Cerebellar nuclear complex (tissue), 1 donor: ENCODE measurements around the gene CFAP97D2.
"Not testable (repeated sequence)": the region's sequence is repeated elsewhere in the genome, so short reads cannot be mapped to it uniquely, and the experiment has no call there.

Experiments used
- DNase-seq, 2 experiments: peaks; one replicate each; lab custom pipeline; 2025; lab: John Stamatoyannopoulos, UW

CFAP97D2 gene

GRCh38 chr13:114235697-114236096 lies 56.6 kb downstream of the CFAP97D2 start:
- DNase-seq: no peak

GRCh38 chr13:114236227-114236626 lies 57.2 kb downstream of the CFAP97D2 start:
- DNase-seq: no peak

DNA sequence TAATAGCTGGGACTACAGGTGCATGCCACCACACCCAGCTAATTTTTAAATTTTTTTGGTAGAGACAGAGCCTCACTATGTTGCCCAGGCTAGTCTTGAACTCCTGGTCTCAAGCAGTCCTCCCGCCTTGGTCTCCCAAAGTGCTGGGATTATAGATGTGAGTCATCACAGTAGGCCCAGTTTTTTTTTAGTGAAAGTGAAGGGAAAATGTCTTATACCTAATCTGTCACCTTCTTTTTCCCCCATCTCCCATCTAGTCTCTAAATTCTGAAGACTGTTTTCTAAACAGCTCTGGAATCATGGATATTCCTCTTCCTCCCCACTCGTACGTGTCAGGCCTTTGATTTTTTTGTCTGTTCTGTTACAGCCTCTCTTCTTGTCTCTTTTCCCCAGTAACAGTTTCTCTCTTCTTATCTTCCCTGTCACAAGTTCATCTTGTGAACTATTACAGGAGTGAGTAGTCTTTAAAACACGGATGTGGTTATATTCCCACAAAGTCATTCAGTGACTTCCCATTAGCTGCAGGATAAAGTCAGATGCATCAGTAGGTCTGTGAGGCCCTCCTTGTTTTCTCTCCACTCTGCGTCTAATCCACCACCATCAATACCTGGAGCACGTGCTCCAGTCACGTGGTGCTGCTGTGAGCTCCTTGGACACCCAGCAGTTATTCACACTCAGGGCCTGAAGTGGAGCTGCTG lies 58.5 kb downstream of the CFAP97D2 start:
- DNase-seq: no peak

DNA sequence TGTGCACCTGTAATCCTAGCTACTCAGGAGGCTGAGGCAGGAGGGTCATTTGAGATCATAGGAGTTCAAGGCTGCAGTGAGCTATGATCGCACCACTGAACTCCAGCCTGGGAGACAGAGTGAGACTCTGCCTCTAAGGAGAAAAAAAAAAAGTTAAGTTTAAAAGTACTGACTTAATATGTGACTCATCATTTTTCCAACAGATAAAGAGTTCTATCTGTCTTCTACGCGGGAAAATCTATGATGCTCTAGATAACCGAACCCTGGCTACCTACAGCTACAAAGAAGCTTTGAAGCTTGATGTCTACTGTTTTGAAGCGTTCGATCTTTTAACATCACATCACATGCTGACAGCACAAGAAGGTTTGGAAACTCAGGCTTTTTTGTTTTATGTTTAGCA lies 62.9 kb downstream of the CFAP97D2 start:
- no peak for DNase-seq

DNA sequence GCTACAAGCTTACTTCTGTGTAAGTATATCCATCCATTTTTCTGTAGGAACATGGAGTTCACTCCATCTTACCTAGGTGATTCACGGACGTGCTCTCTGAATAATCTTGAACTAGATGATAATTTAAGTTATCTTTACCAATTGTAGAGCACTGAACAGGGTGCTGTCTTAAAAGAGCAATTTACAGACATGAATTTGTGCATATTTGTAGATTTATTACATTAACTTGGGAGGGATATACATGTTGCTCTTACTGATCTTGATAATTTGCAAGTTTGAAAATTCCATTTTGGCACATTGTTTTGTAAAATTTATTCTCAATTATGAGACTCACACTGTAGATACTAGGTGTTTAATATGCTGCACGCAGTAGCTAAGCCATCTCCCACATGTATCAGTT lies 64.9 kb downstream of the CFAP97D2 start:
- DNase-seq: no peak

- no peak for DNase-seq
Measured at GRCh38 chr13:114244637-114245036, 65.6 kb downstream of the CFAP97D2 start.

GRCh38 chr13:114248011-114248410 lies 69.0 kb downstream of the CFAP97D2 start:
- no peak for DNase-seq

GRCh38 chr13:114249077-114249476 lies 70.0 kb downstream of the CFAP97D2 start:
- DNase-seq: no peak

DNA sequence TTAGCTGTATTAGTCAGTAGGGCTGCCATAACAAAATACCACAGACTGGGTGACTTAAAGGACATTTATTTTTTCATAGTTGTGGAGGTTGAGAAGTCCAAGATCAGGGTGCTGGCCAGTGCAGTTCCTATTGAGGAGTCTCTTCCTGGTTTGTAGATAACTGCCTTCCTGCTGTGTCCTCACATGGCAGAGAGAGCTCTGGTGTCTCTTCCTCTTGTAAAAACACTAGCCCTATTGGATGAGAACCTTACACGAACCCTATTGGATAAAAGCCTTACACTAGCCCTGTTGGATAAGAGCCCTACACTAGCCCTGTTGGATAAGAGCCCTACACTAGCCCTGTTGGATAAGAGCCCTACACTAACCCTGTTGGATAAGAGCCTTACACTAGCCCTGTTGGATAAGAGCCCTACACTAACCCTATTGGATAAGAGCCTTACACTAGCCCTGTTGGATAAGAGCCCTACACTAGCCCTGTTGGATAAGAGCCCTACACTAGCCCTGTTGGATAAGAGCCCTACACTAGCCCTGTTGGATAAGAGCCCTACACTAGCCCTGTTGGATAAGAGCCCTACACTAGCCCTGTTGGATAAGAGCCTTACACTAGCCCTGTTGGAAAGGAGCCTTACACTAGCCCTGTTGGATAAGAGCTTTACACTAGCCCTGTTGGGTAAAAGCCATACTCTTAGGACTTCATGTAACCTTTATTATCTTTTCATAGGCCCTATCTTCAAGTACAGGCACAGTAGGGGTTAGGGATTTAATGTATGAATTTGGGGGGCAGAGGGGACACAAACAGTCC lies 72.8 kb downstream of the CFAP97D2 start:
- DNase-seq: not testable (repeated sequence)

- no peak for DNase-seq
Measured at GRCh38 chr13:114256547-114256946, 77.5 kb downstream of the CFAP97D2 start.

DNA sequence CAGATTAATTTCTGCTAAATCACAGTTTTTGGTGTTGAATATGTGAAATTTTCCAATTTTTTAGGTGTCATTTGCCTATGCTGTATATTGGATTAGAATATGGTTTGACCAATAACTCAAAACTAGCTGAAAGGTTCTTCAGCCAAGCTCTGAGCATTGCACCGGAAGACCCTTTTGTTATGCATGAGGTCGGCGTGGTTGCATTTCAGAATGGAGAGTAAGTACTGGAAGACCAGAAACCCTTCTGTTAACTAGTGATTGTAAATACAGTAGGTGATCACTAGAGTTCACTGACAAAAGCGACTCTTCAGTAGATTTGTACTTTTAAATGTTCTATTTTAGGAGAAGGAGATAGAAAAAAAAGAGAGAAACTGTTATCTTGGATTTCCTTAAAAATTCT lies 78.0 kb downstream of the CFAP97D2 start:
- DNase-seq: no peak

DNA sequence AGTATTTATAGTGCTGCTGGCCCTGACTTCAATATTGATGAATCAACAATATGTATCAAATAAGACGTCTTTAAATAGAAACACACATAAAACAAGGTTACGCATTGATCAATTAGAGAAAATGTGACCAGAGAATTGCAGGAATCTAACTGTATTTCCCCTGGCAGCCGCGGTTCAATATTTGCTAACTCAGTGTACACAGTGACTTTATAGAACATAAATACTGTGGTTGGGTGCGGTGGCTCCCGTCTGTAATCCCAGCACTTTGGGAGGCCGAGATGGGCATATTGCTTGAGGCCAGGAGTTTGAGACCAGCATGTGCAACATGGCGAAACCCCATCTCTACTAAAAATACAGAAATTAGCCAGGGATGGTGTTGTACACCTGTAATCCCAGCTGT lies 79.5 kb downstream of the CFAP97D2 start:
- no peak for DNase-seq

DNA sequence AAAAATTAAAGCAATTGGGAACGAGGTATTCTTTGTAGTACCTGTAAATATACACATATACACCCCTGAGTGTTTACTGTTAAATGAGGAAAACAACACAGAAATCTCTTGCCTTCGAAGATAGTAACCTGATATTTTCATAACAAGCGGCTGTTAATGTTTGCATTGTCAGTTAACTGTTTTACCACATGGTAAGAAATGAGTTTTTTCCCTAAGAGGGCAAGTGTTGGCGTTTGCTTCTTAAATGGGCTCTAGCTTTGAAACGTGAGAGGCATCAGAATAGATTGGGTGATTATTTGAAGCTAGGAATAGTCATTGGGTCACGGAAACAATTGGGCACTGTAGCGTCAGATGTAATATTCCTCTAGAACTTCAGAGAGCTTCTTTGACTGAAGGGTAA lies 80.3 kb downstream of the CFAP97D2 start:
- DNase-seq: no peak

DNA sequence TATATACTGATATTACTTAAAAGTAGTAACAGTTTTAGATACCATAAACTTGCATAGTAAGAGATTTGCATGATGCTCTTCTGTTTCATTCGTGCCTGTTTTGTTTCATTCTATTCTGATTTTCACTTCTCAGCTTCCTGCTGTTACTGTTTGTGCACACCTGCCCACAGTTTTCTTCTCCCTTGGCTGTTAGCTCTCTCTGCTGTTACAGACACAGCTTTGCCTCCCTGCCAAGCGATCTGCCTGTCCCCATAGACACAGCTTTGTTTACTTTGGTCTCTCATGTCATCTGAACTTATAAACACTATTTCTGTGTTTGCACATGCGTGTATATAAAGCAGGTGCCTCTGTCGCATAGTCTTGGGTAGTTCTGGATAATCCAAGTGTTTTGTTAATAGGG lies 80.9 kb downstream of the CFAP97D2 start:
- DNase-seq: no peak

DNA sequence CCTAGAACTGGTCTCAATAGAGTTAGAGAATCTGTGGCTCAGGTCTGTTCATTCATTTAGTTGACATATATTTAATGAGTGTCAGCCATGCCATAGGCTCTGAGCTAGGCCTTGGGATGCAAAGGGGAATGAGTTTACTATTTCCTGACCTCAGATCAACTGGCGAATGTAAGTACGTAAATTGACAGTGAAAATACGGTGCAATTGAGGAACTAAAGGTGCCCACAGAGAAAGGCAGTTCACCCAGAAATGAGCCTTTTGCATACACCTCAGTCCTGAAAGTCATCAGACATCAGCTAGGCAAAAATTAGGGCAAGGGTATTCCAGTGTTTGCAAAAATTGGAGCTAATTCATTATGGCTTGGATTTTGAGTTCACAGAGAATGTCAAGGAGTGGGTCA lies 81.8 kb downstream of the CFAP97D2 start:
- no peak for DNase-seq

DNA sequence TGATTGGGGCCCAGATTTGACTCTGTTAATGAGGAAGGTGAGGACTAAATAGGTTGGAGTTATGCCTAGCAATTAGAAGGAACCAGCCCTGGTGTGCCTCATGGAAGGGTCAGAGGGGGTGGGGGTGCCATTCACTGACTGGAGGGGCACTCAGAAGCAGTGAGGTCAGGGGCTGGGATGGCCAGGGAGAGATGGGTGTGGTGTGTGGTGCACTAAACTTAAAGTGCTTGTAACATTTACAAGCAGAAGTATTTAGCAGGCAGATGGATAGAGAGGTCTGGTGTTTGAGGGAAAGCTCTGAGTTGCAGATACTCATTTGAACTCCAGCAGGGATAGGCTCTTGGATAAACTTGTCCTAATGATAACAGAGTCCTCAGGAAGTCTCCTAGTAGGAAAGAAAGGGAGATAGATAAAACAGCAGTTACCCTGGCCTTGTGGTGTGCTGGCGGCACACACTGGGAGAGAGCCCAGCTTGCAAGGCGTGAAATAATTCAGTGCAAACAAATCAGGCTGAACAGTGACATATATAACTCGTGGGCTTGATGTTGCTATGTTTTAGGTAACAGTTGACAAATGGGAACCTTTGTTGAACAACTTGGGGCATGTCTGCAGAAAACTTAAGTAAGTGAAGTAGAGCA lies 82.4 kb downstream of the CFAP97D2 start:
- no peak for DNase-seq

GRCh38 chr13:114263578-114263977 lies 84.5 kb downstream of the CFAP97D2 start:
- no peak for DNase-seq

DNA sequence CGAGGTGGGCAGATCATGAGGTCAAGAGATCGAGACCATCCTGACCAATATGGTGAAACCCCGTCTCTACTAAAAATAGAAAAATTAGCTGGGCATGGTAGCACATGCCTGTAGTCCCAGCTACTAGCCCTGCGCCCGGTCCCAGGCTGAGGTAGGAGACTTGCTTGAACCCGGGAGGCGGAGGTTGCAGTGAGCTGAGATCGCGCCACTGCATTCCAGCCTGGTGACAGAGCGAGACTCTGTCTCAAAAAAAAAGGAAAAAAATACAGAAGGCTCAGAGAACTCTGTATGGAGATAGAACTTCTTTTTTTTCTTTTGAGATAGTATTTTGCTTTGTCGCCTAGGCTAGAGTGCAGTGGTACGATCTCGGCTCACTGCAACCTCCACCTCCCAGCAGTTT lies 85.3 kb downstream of the CFAP97D2 start:
- DNase-seq: not testable (repeated sequence)

DNA sequence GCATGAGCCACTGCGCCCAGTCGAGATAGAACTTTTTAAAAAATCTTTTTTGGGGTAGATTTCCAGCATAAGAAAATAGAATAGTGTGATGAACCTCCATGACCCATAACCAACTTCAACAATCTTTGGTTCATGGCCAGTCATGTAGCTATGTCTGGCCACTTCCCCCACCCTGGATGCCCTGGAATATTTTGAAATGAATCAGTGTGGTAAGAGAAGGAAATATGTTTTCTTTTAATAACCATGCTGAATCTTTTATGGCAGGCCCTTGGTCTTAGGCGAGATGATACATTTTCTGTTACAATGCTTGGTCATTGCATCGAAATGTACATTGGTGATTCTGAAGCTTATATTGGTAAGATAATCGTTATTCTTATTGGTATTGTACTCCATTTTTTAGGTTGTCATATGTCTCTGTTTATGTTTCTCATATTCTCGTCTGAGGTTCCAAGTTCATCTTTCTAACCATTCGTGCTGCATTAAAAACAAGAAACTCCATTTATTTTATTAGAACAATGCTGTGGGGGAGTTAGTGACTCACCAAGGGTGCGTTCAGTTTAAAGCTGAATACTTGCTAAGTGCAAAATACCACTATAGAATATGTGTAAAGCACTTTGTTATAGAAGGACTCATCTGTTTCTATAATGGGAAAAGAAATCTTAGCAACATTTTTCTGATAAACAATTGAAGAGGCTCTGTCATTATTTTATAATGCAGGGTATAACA lies 86.0 kb downstream of the CFAP97D2 start:
- DNase-seq: no peak

DNA sequence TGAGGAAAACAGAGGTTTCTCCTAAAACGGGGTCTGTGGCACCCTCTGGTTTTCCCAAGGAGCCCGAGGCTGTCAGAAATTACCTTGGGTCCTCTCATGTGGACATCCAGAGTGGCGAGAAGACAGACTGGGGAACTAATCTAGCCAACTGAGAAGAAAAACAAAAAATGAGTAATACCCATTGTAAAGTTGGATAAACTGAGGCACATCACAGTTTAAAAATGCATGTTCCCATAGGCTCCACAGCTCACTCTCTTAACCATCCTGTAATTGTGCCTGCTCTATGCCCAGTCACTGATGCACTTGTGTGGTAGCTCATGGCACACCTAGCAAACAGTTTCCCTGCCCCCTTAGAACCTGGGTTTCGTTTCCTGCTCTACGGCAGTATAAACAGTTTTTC lies 87.2 kb downstream of the CFAP97D2 start:
- DNase-seq: no peak

- no peak for DNase-seq
Measured at GRCh38 chr13:114268344-114269280, 89.6 kb downstream of the CFAP97D2 start.
